Vagina (tissue), 2 donors: ENCODE results near the gene FSTL1.

ENCODE experiments used
- CTCF ChIP-seq, 3 experiments: fragments of 450-650 bp in 2 of 3; fragments of 200-600 bp in 1 of 3; sonication (generic) in 1 of 3; IDR thresholded peaks; one replicate each; pipeline ENCODE4 v1.5.1; 2017 to 2019; ENCODE audit warnings: antibody characterized with exemption in 3 of 3, mild to moderate bottlenecking in 2 of 3, moderate library complexity in 2 of 3
- POLR2A ChIP-seq, 2 donors: fragments of 450-650 bp; IDR thresholded peaks; one replicate each; pipeline ENCODE4 v1.6.1; 2017; ENCODE audit warnings: antibody characterized with exemption in 2 of 2, mild to moderate bottlenecking in 2 of 2, moderate library complexity in 2 of 2
- POLR2AphosphoS5 ChIP-seq, 2 donors: sonication (generic); formaldehyde crosslinking; IDR thresholded peaks; one replicate each; pipeline ENCODE4 v1.9.0; 2017; ENCODE audit warnings: antibody characterized with exemption in 2 of 2, mild to moderate bottlenecking in 2 of 2, low read depth in 1 of 2; ENCODE audit not compliant: insufficient read depth in 1 of 2

GRCh38 chr3:120357807-120358206 lies 93.0 kb downstream of the FSTL1 start:
- TF ChIP-seq CTCF (IDR thresholded peaks at IDR 0.05): no peak
- no peak for TF ChIP-seq POLR2AphosphoS5 (IDR thresholded peaks at IDR 0.05; ENCODE audit: insufficient read depth in 1 of 2, low read depth in 1 of 2)
- TF ChIP-seq POLR2A (IDR thresholded peaks at IDR 0.05): no peak
